ENCODE measurements around the gene PVALEF.
"Not testable (repeated sequence)": the region's sequence is repeated elsewhere in the genome, so short reads cannot be mapped to it uniquely, and the experiment has no call there.

Gene PVALEF

DNA sequence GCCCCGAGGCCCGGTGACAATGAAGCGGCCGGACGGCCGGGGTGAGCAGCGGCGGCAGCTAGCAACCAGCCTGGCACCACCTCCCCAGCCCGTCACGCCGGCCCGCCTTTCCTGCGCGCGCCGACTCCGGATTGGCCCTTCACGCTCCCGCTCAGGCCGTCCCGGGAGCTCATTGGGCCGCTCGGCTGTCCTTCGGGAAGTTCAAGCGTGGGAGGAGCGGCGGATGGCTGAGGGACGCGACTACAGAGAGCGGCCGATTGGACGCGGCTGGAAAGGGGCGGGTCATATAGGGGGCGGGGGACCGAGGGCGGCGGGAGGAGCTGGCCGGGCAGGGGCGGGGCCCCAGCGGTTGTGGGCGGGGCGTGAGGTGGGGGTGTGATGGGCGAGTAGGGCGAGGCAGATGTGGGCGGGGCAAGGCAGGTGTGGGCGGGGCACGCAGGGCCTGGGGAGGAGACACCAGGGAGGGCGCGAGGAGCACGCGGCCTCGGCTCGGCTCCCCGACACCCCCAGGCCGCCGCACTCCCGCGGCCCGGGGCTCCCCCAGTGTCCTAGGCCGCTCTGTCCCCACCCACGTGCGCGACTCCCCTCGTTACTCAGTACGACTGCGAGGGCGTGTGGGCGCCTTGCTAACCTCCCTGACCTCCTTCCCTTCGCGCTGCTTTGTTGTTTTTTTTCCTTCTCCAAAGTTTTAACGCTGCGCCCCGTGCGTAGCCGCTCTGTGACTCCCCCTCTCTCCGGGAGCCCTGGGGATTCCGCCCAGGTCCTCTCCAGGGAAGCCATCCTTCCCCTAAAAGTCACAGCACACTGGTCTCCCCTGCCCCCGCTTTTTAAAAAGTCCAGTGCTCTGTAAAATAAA, 57.8 kb downstream of the PVALEF start, which contains the start of gene CEP131:
Gene CEP131, minus strand, starts transcription at position 60 of the 856 bp plus-strand sequence. CDS start 2,909 bp downstream, outside the sequence.
- peak; percentile 87 for DNase-seq

DNA sequence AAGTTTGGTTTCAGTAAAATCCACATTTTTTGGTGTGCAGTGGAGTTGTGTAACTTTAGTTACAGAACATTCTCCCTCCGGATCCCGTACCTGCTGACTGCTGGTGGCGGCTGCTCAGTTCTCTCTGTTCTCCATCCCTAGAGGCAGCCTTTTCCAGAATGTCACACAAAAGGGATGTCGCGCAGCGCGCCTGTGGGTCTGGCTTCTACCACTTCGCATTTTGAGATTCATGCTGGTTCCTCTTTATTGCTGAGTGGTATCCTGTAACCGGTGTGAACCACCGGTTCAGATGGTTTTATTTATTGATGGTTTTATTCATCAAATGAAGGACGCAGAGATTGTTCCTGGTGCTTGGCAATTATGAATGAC, 58.4 kb downstream of the PVALEF start:
- no peak for DNase-seq

DNA sequence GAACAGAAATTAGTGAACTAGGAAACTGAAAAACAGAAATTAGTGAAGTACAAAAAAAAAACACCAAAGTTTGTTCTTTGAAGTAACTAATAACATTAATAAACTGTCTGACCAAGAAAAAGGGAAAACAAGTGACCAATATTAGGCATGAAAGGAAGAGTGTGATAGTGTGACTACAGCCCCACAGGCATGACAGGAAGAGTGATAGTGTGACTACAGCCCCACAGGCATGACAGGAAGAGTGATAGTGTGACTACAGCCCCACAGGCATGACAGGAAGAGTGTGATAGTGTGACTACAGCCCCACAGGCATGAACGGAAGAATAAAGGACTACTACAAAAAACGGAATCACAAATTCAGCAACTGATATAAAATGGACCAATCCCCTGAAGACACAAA, 62.3 kb downstream of the PVALEF start:
- DNase-seq: not testable (repeated sequence)

DNA sequence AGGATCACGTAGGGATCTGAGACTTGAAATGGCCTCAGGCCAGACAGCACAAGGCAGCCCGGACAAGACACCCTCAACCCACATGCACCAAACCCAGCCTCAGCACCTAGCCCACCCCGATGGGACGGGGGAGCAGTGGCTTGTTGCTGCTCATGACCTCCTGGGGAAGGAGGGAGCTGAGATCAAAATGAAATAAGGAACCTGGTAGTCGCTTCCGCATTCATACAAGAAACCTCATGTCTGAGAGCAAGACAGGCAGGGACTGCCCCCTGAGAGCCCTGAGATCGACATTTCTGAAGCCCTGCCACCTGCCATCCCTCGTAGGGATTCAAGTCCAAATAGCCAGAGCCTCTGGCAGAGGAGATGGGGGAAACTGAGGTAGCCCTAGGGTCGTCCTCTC, 63.1 kb downstream of the PVALEF start:
- no peak for DNase-seq

DNA sequence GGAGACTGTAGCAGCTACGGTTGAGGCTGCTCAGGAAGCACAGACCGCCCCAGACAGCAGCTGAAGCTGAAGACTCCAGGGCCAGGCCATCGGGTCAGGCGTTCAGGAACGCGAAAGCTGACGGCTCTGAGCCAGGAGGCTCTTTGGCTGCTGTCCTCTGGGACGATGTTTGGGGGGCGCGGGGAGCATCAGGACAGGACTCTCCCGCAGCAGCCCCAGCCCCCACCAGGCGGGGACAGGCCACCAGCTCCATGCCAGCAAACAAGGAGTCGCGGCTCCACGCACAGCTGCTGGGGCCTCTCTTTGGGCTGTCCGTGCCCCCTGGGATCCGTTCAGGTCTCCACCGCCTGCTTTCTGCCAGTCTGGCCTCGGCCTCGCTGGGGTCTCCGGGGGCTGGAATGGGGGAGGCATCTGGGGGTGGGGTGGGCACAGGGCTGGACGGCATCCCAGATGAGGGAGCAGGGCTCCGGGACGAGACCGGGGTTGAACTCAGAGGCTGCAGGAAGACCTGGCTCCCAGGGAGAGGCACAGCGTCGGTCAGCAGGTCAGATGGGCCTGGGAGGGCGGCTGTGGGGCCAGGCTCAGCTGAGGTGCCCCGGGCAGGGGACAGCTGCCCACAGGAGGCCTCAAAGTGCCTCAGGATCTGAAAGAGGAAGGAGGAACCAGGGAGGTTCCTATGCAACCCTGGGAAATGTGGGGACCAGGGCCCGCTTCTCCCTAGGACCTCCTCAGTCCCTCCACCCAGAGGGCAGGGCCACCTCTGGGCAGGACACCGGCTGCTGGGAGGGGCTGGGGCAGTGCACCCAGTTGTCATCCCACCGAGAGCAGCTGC, 63.7 kb downstream of the PVALEF start:
- DNase-seq: no peak

DNA sequence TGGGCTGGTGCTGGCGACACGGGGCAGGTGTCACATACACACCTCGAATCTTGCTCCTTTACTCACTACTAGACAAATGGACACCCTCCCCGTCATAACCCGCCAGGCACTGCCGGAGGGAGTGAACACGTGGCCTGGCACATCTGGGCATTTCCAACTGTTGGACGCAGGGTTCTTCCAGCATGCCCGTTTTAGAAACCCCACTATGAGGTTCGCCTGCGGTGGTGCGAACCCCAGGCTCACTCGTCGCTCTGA, 64.3 kb downstream of the PVALEF start:
- DNase-seq: no peak

DNA sequence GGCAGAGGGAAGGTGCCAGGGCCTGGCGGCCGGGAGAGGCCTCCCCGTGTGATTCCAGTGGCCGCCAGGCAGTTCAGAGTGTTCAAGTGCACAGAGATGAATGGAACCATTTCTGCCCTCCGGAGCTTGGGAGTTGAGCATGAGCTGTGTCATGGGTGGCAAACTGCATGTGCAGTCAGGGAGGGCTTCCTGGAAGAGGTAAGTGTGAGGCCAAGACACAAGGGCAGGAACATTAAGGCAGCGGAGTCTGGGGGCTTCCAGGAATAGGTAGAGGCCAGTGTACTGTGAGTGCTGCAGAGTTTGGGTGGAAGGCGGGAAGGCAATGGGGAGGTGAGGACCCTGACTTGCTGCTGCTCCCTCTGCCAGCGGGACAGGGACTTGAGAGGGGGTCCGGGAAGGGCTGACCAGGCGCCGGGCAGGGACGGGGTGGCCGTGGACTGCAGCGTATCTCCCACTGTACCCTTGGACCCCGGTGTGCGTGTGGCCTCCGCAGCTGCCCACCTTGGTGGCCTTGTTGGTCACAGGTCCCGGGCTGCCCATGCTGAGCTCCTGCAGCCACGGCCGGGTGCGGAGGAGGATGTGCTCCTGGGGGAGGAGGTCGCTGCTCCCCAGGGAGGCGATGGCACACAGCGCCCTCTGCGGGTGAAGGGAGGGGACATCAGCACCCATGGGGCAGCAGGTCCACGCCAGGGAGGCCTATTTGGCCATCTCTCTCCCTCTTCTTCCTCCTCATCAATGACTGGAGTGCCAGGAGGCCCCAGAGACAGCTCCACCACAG, 64.9 kb downstream of the PVALEF start:
- DNase-seq: no peak

DNA sequence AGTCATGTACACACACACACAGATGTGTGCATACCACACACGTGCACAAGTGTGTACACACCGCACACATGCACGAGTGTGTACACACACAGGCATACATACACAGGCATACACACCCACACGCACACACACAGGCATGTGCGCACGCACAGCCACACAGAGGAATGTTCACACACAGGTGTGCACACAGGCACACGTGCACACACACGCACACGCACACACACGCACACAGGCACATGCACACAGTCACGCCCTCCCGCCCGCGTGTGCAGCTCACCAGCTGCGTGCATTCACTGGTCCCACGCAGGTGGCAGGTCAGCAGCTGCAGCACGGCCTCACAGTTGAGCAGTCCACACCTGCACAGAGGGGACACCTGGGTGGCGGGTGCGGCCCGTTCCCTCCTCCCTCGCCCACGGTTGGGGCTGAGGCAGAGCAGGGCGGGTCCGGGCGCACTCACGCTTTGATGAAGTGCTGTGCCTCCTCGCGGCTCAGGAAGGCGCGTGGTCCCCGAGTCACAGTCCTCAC, 65.9 kb downstream of the PVALEF start:
- DNase-seq: no peak

DNA sequence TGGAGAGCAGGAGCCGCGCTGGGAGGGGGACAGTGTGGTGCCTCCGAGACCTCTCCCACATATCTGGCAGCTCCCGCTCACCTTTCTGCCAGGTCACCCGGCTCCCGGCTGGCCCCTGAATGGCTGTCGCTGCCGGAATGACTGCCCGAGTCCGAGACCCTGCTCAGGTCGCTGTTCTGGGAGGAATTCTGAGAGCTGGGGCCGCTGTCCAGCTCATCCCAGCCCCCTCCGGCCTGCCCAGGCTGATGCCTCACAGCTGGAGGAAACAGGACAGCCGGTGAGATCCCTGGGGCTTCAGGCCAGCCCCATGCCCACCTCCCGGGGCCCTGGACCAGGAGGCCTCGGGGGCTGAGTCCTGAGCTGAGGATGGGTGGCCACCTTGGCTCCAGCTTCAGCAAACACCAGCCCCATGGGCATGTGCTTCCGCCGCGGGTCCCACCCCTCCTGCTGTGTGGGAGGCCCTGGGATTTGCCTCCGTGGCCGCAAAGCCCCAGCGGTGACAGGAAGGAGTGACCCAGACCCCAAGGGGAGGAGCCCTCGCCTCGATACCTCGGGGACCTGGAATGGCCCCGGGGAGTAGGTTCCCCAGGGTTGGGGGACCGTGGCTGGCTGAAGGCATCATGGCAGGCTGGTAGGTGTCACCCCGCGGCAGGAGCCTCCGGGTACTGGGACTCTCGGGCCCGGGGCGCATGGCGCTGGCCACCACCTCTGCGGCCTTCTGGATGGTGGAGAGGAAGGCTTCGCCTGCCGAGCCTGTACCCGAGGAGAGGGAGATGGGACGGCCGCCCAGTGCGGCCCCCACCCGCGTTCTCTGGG, 66.7 kb downstream of the PVALEF start:
- no peak for DNase-seq
